T-helper 17 cell (primary cell): ENCODE results near the gene PRAMEF14. TPM values are rescaled to one million over a fixed set of nuclear protein-coding genes. Genes with fewer than 3 reads are reported as not detected.
"Not testable (repeated sequence)": the region's sequence is repeated elsewhere in the genome, so short reads cannot be mapped to it uniquely, and the experiment has no call there.

Source experiments
- ATAC-seq: fragments of 150-1000 bp; cut with Tn5 transposase; 2 replicates; pipeline ENCODE4 v1.10.0; 2021; ENCODE audit warnings: mild to moderate bottlenecking, moderate library complexity
- DNase-seq, 3 donors: peaks; one replicate each; pipeline versions ENCODE4 v3.0.0 to v3.0.0-alpha.2; 2020 to 2021
- H3K9me3 ChIP-seq: one replicate; pipeline ENCODE4 v1.7.0; 2013; ENCODE audit warnings: low read length, mild to moderate bottlenecking; ENCODE audit not compliant: control insufficient read depth, poor library complexity, severe bottlenecking
- H3K27ac Mint-ChIP-seq: one replicate; pipeline ENCODE4 v1.8.0; 2022; ENCODE audit warnings: mild to moderate bottlenecking, moderate library complexity, mixed read lengths
- H3K27me3 Mint-ChIP-seq: one replicate; pipeline ENCODE4 v1.8.0; 2022; ENCODE audit warnings: mixed read lengths
- H3K36me3 Mint-ChIP-seq: one replicate; pipeline ENCODE4 v1.8.0; 2022; ENCODE audit warnings: low read depth, mixed read lengths
- H3K4me1 Mint-ChIP-seq: one replicate; pipeline ENCODE4 v1.8.0; 2022; ENCODE audit warnings: mild to moderate bottlenecking, mixed read lengths
- H3K4me3 Mint-ChIP-seq: one replicate; pipeline ENCODE4 v1.8.0; 2022; ENCODE audit warnings: mild to moderate bottlenecking, moderate library complexity, mixed read lengths
- total RNA-seq, 4 donors: library from RNA in 2 of 4; stranded (reverse) in 2 of 4; gene quantifications; one replicate each; pipeline ENCODE4 v1.2.3 and lab custom pipeline; 2022 to 2026

PRAMEF14 gene
- total RNA-seq (not detected), total RNA-seq (lab: John Stamatoyannopoulos, UW) (0 reads per million in 2 donors)

GRCh38 chr1:13347034-13347433 is at the start of gene PRAMEF14:
Gene PRAMEF14, minus strand, starts transcription at chr1:13347134. Its CDS starts 1,820 bp downstream, at chr1:13345314.
- H3K4me3 Mint-ChIP-seq, H3K27me3 Mint-ChIP-seq, DNase-seq, ATAC-seq, H3K36me3 Mint-ChIP-seq, H3K27ac Mint-ChIP-seq, H3K4me1 Mint-ChIP-seq, H3K9me3 ChIP-seq: not testable (repeated sequence)

GRCh38 chr1:13395311-13395710 is 48.4 kb upstream of the PRAMEF14 start:
- not testable (repeated sequence) for H3K36me3 Mint-ChIP-seq, H3K9me3 ChIP-seq, ATAC-seq, H3K27me3 Mint-ChIP-seq, H3K4me3 Mint-ChIP-seq, H3K27ac Mint-ChIP-seq, DNase-seq, H3K4me1 Mint-ChIP-seq

- not testable (repeated sequence) for ATAC-seq, H3K36me3 Mint-ChIP-seq, H3K27me3 Mint-ChIP-seq, H3K4me1 Mint-ChIP-seq, DNase-seq, H3K4me3 Mint-ChIP-seq, H3K27ac Mint-ChIP-seq, H3K9me3 ChIP-seq
Observed at GRCh38 chr1:13394761-13395160, 47.8 kb upstream of the PRAMEF14 start.

GRCh38 chr1:13393004-13393403 is 46.1 kb upstream of the PRAMEF14 start:
- not testable (repeated sequence) for H3K4me3 Mint-ChIP-seq, ATAC-seq, H3K4me1 Mint-ChIP-seq, H3K9me3 ChIP-seq, H3K36me3 Mint-ChIP-seq, DNase-seq, H3K27ac Mint-ChIP-seq, H3K27me3 Mint-ChIP-seq

- H3K4me3 Mint-ChIP-seq, H3K27ac Mint-ChIP-seq, DNase-seq, H3K36me3 Mint-ChIP-seq, H3K9me3 ChIP-seq, H3K4me1 Mint-ChIP-seq, H3K27me3 Mint-ChIP-seq, ATAC-seq: not testable (repeated sequence)
Observed at GRCh38 chr1:13389332-13389731, 42.4 kb upstream of the PRAMEF14 start, which contains the start of gene PRAMEF17. Gene PRAMEF17, plus strand, starts transcription at chr1:13389632. Its CDS starts 26 bp downstream, at chr1:13389658.

- not testable (repeated sequence) for DNase-seq, ATAC-seq, H3K27ac Mint-ChIP-seq, H3K4me3 Mint-ChIP-seq, H3K27me3 Mint-ChIP-seq, H3K4me1 Mint-ChIP-seq, H3K36me3 Mint-ChIP-seq, H3K9me3 ChIP-seq
Observed at GRCh38 chr1:13380380-13380779, 33.4 kb upstream of the PRAMEF14 start.

GRCh38 chr1:13378983-13379382 is 32.0 kb upstream of the PRAMEF14 start:
- not testable (repeated sequence) for H3K4me1 Mint-ChIP-seq, H3K4me3 Mint-ChIP-seq, H3K27me3 Mint-ChIP-seq

GRCh38 chr1:13368544-13368943 is 21.6 kb upstream of the PRAMEF14 start:
- not testable (repeated sequence) for H3K4me3 Mint-ChIP-seq, ATAC-seq, H3K36me3 Mint-ChIP-seq, H3K4me1 Mint-ChIP-seq, H3K27ac Mint-ChIP-seq, DNase-seq, H3K9me3 ChIP-seq
- H3K27me3 Mint-ChIP-seq: peaks cover 13% of the 10 kb centered on the region

More at GRCh38 chr1:13378983-13379382, 32.0 kb upstream of the PRAMEF14 start:
- not testable (repeated sequence) for ATAC-seq, H3K9me3 ChIP-seq, H3K36me3 Mint-ChIP-seq, H3K27ac Mint-ChIP-seq, DNase-seq

GRCh38 chr1:13366536-13366935 is 19.6 kb upstream of the PRAMEF14 start:
- H3K4me1 Mint-ChIP-seq, H3K27ac Mint-ChIP-seq, DNase-seq, H3K9me3 ChIP-seq, ATAC-seq, H3K4me3 Mint-ChIP-seq, H3K36me3 Mint-ChIP-seq: not testable (repeated sequence)
- H3K27me3 Mint-ChIP-seq: peaks cover 13% of the 10 kb centered on the region

GRCh38 chr1:13364928-13365327 is 18.0 kb upstream of the PRAMEF14 start:
- not testable (repeated sequence) for H3K27me3 Mint-ChIP-seq, H3K4me1 Mint-ChIP-seq, DNase-seq, H3K4me3 Mint-ChIP-seq, H3K9me3 ChIP-seq, H3K27ac Mint-ChIP-seq, ATAC-seq, H3K36me3 Mint-ChIP-seq

GRCh38 chr1:13362364-13362763 is 15.4 kb upstream of the PRAMEF14 start:
- H3K36me3 Mint-ChIP-seq, H3K4me3 Mint-ChIP-seq, DNase-seq, H3K27me3 Mint-ChIP-seq, H3K27ac Mint-ChIP-seq, H3K4me1 Mint-ChIP-seq, ATAC-seq, H3K9me3 ChIP-seq: not testable (repeated sequence)

- not testable (repeated sequence) for H3K4me1 Mint-ChIP-seq, H3K9me3 ChIP-seq, H3K27ac Mint-ChIP-seq, ATAC-seq, H3K36me3 Mint-ChIP-seq, DNase-seq, H3K27me3 Mint-ChIP-seq, H3K4me3 Mint-ChIP-seq
Observed at GRCh38 chr1:13356774-13357173, 9.8 kb upstream of the PRAMEF14 start.

GRCh38 chr1:13354475-13354874 is 7.5 kb upstream of the PRAMEF14 start:
- not testable (repeated sequence) for H3K9me3 ChIP-seq, H3K27me3 Mint-ChIP-seq, H3K4me3 Mint-ChIP-seq, H3K36me3 Mint-ChIP-seq, ATAC-seq, DNase-seq, H3K4me1 Mint-ChIP-seq, H3K27ac Mint-ChIP-seq

- H3K4me1 Mint-ChIP-seq, H3K9me3 ChIP-seq, DNase-seq, H3K27me3 Mint-ChIP-seq, H3K4me3 Mint-ChIP-seq, H3K36me3 Mint-ChIP-seq, ATAC-seq, H3K27ac Mint-ChIP-seq: not testable (repeated sequence)
Observed at GRCh38 chr1:13353476-13353875, 6.5 kb upstream of the PRAMEF14 start.
